Activated CD4-positive, alpha-beta T cell treated with anti-CD3 and anti-CD28 coated beads, Interleukin-2, amount 50 U/mL, for 1 hour (primary cell): ENCODE measurements around the gene YIPF7.

Experiments used
- DNase-seq: peaks from one replicate; pipeline ENCODE4 v3.0.0-alpha.2; 2020

Gene YIPF7

GRCh38 chr4:44616621-44617020 is 34.8 kb downstream of the YIPF7 start:
- DNase-seq = no peak

GRCh38 chr4:44583393-44583792 is 68.0 kb downstream of the YIPF7 start:
- no peak for DNase-seq

GRCh38 chr4:44580231-44580630 is 71.2 kb downstream of the YIPF7 start:
- no peak for DNase-seq

GRCh38 chr4:44578954-44579353 is 72.5 kb downstream of the YIPF7 start:
- DNase-seq = no peak
